ENCODE measurements around the gene RAB7A. TPM values are rescaled to one million over a fixed set of nuclear protein-coding genes. Genes with fewer than 3 reads are reported as not detected.

Gene RAB7A
- total RNA-seq, 1 experiment from 2014 or later = 155 TPM

GRCh38 chr3:128800241-128801187 lies 74.5 kb downstream of the RAB7A start:
- Histone ChIP-seq H3K4me2 (ENCODE audit: insufficient read depth, insufficient read length, low read length) (no peak overlapping the region), H3K27ac (ENCODE audit: insufficient read length, low read depth, low read length) (no peak overlapping the region), H2BK5ac (ENCODE audit: insufficient read length, low read length) (no peak overlapping the region), H4K8ac (replicated peaks; ENCODE audit: insufficient read length, low read depth, low read length) (no peak overlapping the region), H3K14ac (ENCODE audit: insufficient read depth, low read length) (no peak overlapping the region), H4K5ac (ENCODE audit: insufficient read length, low read depth, low read length) (no peak overlapping the region), H2BK20ac (ENCODE audit: low read depth, low read length, poor library complexity, severe bottlenecking) (no peak overlapping the region), H2BK12ac (ENCODE audit: insufficient read length, low read depth, low read length) (no peak overlapping the region), H3K79me1 (ENCODE audit: insufficient read depth, low read depth, low read length, poor library complexity, severe bottlenecking) (no peaks in the 10 kb centered on the region), H3K56ac (ENCODE audit: insufficient read length, low read depth, low read length) (no peak overlapping the region), H4K20me1 (ENCODE audit: control insufficient read depth, insufficient read depth, insufficient read length) (no peaks in the 10 kb centered on the region), H3K4me1 (ENCODE audit: insufficient read depth, low read length) (no peaks in the 10 kb centered on the region), H2AK5ac (ENCODE audit: insufficient read length, low read length) (no peak overlapping the region), H2AFZ (ENCODE audit: low read length) (no peak overlapping the region), H3K27me3 (ENCODE audit: insufficient read depth, low read length) (no peaks in the 10 kb centered on the region), H3K9me3 (ENCODE audit: control insufficient read depth, low read depth, low read length) (no peaks in the 10 kb centered on the region), H3K23me2 (ENCODE audit: insufficient read length, low read depth, low read length, poor library complexity, severe bottlenecking) (no peaks in the 10 kb centered on the region), H2BK120ac (ENCODE audit: low read depth, low read length, poor library complexity, severe bottlenecking) (no peak overlapping the region), H4K91ac (ENCODE audit: insufficient read length, low read depth, low read length) (no peak overlapping the region), H2BK15ac (ENCODE audit: low read depth, low read length) (no peak overlapping the region), H3K9ac (ENCODE audit: extremely low read depth, insufficient read length, low read length) (no peak overlapping the region), H3K23ac (ENCODE audit: insufficient read length, low read depth, low read length) (no peak overlapping the region), H3K79me2 (ENCODE audit: insufficient read depth, low read length) (no peaks in the 10 kb centered on the region), H3K18ac (ENCODE audit: insufficient read length, low read depth, low read length) (no peak overlapping the region), H3T11ph (ENCODE audit: low read length) (no peak overlapping the region), H3K4ac (ENCODE audit: low read depth, low read length) (no peak overlapping the region)
- no peaks in the 10 kb centered on the region for H3K9me3 Mint-ChIP-seq
- no peaks in the 10 kb centered on the region for H3K27me3 Mint-ChIP-seq (ENCODE audit: low read depth)
- H3K4me3 Mint-ChIP-seq = no peak overlapping the region
- no peak for TF ChIP-seq CTCF (conservative IDR thresholded peaks at IDR 0.05)
- H3K27ac Mint-ChIP-seq = peak overlapping the region in 1 of 3 experiments; percentile 30; a peak in 2 of 7 replicates
- DNase-seq = no peak
- peaks cover 31 to 64% (median 50%) of the 10 kb centered on the region in 3 experiments; a peak in 6 of 7 replicates for H3K36me3 Mint-ChIP-seq (ENCODE audit: insufficient read depth in 1 of 3, low read depth in 3 of 3)
- WGBS (ENCODE audit: extremely low coverage, insufficient read length, low lambda C conversion rate) = no CpG with 5 or more reads among the region's 9 CpGs
- peaks cover 13 to 20% of the 10 kb centered on the region in 2 experiments for H3K4me1 Mint-ChIP-seq

All from H9 (cell line).